GM18907 (cell line): ENCODE results near the gene SLC2A8.

Experiments used
- ATAC-seq: cut with Tn5 transposase; IDR thresholded peaks from one replicate; pipeline ENCODE4 v1.9.1; 2021; ENCODE audit warnings: mild to moderate bottlenecking, moderate library complexity; ENCODE audit not compliant: unreplicated experiment

SLC2A8 gene

GRCh38 chr9:127370672-127371648, 26.0 kb upstream of the SLC2A8 start:
- no peak for ATAC-seq

DNA sequence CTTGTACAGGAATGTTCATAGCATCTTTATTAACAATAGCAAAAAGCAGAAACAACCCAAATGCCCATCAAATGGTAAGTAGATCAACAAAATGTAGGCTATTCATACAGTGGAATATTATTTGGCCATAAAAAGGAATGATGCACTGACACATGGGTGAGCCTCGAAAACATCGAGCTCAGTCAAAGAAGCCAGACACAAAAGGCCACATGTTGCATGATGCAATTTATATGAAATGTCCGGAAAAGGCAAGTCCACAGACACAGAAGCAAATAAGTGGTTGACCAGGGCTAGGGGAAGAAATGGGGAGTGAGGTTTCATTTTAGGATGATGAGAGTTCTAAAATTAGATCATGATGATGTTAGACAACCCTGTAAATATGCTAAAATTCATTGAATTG, 16.5 kb upstream of the SLC2A8 start:
- no peak for ATAC-seq

DNA sequence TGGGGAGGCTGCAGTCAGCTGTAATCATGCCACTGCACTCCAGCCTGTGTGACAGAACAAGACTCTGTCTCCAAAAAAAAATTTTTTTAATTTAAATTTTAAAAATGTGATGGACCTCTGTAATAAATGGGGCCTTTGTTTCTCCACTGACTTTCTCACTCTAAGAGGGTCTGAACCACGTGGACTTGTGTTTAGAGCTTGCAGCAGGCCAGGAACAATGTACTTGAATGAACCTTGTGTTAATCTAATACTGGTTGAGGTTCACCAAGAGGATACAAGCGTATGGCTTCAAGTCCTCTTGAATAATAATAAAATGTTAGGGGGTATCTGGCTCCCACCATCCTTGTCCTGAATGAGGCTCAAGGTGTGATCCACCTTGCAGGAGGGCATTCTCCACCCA, 14.4 kb upstream of the SLC2A8 start:
- no peak for ATAC-seq

GRCh38 chr9:127384016-127384730, 12.8 kb upstream of the SLC2A8 start:
- ATAC-seq: no peak

GRCh38 chr9:127384901-127385300, 12.1 kb upstream of the SLC2A8 start:
- ATAC-seq: no peak

GRCh38 chr9:127386249-127386648, 10.7 kb upstream of the SLC2A8 start:
- ATAC-seq: no peak

GRCh38 chr9:127386981-127387380, 10.0 kb upstream of the SLC2A8 start:
- no peak for ATAC-seq

DNA sequence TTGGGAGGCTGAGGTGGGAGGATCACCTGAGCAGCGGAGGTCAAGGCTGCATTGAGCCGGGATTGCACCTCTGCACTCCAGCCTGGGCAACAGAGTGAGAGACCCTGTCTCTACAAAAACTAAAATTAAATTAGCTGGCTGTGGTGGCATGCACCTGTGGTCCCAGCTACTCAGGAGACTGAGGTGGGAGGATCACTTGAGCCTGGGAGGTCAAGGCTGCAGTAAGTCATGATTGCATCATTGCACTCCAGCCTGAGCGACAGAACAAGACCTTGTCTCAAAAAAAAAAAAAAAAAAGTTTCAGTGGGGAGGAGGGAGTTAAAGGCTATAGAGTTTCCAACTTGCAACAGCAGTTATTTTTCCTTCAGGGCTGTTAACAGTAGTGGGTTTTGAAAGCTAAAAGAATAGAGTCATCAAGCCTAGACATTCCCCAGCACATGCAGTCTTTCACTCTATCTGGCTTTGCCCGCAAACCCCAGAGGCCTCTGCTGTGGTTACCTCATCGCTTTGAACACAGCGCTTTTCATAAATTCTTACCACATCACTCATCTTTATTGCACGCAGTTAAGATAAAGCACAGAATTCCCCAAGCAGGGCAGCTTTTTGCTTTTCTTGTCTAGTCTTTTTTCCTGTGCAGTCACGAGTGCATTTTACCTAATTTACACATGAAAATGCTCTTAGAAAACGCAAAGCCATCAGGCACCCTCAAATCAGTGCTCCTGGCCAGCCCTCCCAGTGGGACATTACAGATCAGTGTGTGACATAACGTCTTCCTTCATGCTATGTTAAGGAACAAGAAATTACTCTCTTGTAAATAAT, 8.7 kb upstream of the SLC2A8 start:
- peak; percentile 75 for ATAC-seq

- ATAC-seq: no peak
Observed at GRCh38 chr9:127388856-127389238, 8.1 kb upstream of the SLC2A8 start.

DNA sequence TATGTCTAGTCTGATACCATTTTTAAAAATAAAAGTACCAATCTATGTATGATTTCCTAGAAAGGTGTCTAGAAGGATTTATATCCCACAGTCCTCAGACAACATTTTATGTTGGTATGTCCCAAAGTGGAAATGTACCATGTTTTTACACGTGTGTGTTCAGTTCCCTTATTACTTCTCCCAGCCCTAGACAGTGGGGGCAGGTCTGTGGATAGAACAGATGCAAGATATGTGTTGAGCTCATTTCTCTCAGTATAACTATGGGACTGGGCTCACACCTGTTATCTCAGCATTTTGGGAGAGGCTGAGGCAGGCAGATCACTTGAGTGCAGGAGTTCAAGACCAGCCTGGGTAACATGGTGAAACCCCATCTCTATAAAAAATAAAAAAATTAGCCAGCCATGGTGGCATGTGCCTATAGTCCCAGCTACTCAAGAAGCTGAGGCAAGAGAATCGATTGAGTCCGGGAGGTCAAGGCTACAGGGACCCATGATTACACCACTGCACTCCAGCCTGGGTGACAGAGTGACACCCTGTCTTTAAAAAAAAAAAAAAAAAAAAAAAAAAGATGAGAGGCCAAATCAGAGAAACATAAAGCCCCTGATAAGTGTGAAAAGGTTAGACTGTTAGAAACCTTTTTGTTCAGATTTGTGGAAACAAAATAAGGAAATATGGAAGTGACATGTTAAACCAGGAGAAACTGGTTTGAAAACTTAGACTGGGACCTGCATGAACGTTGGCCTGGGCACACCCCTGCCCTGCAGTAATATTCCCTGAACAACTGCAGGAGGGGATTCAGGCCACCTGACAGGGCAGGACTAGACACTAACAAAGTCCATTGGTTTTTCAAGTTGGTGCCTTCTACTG, 7.4 kb upstream of the SLC2A8 start:
- ATAC-seq: no peak

DNA sequence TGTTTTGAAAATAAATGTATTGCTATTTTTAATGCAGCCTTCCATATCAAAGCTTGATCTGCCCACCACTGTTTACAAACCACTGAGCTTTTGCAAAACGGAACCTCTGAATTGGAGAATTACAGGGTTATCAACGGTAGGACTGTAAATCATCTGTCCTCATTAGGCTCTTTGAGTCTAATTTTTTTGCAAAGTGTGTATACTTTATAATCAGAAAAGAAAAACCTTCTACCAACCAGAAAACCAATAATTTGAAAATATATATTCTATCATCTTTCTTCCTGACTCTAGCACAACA, 6.8 kb upstream of the SLC2A8 start:
- ATAC-seq: no peak

DNA sequence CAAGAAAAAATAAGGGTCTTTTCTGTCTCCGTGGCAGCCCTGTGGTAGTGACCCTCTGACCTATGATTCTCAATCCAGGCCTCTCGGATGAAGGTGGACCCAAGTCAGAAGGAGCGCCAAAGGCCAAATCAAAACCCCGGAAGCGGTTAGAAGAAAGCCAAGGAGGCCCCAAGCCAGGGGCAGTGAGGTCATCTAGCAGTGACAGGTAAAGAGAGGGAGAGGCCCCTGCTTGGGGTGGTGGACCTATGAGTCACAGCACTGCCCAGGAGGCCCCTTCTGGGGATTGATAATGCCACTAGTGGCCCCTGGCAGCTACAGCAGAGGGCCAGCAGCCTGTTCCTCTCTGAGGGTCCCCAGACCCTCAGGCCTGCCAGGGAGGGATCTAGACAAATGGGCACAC, 6.4 kb upstream of the SLC2A8 start:
- no peak for ATAC-seq

GRCh38 chr9:127392166-127392565, 4.8 kb upstream of the SLC2A8 start:
- no peak for ATAC-seq

GRCh38 chr9:127392976-127393375, 4.0 kb upstream of the SLC2A8 start:
- ATAC-seq: no peak

DNA sequence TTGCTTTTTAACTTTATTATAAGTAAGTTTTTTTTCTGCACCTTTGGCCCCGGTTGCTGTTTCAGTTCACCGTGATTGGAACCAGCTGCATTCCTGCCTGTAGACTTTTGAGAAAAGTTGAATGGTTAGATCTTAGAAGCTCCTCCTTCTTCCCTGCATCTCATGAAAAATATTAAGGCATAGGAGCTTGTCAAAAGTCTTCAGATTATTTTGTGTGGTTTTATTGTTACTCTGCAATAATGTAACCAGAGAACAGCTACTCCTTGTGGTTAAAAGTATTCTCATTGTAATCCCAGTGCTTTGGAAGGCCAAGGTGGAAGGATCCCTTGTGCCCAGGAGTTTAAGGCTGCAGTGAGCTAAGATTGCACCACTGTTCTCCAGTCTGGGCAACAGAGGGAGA, 3.3 kb upstream of the SLC2A8 start:
- ATAC-seq: no peak

DNA sequence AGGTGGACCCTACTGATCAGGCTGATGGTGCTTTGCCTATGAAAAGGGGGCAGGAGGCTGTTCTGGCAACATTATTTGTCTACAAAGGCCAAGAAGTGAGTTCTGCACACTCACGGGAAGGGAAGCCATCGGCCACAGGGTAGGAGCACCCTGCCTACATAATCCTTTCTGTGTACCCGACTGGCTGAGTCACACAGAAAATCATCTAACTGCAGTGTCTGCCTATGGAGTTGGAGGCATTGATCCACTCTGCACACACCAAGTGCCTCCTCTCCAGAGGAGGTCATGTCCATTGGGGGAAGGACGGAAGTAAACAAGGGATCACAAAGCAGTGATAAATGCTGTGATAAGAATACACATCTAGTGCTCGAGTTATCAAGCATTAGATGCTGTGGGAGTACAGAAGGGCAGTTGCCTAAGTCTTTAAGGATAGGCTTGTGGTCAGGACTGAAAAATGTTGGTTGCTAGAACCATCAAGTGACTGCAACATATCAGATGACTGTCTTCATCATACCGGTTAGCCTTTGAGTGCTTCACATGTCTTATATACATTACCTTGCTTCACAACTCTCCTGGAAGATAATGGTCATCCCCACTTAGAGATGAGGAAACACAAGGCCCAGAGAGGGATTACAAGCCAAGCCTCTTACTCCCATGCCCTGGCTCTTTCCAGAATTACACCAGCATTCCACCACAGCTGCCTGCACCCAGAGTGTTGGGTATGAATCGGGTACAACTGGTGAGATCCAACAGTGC, 1.3 kb upstream of the SLC2A8 start:
- ATAC-seq: no peak

DNA sequence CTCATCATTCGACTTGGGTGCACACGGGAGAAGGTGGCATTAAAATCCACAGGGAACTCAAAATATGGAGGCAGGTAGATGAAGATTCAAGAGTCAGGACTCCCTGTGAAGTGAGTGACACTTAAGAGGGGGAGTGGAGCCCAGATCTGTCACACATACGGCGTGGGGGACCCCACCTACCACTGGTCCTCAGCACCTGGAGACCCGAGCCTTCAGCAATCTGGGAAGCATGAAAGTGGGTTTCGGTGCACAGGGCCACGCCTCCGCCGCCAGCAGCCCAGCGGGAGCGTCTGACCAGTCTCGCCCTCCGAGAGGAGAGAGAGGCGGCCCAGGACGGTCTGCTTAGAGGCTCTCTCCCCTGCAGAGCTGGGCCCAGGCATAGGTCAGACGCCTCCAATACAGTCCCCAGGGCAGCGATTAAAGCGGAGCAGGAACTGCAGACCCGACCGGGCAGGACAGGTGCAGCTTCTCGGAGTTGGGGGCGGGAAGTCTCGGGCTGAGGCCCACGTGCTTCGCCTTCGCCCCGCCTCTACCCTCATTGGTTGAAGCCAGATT, 639 bp upstream of the SLC2A8 start:
- ATAC-seq: no peak

DNA sequence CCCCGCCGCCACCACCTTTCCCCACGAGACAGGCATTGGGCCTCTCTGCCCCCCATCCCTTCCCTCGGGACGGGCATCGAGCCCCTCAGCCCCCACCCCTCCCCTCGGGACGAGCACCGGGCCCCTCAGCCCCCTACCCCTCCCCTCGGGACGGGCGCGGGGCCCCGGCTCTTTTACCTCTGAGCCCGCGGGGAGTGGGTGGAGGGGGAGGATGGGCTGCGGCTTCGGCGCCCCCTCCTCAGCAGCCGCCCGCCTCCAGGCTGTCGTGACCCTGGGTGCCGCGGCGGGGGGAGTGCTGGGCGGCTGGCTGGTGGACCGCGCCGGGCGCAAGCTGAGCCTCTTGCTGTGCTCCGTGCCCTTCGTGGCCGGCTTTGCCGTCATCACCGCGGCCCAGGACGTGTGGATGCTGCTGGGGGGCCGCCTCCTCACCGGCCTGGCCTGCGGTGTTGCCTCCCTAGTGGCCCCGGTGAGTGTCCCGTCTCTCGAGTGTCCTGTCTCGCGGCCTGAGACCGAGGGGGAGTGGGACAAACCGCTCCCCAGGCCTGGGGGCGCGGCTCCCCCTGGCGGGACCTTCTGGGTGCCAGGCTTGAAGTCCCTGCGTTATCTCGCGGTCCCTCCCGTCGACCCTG, 791 bp downstream of the SLC2A8 start:
- ATAC-seq: no peak

GRCh38 chr9:127398275-127398647, 1.3 kb downstream of the SLC2A8 start:
- no peak for ATAC-seq
